NCI-H460 (cell line): Measurements from ENCODE around the gene SRCAP. TPM values are rescaled to one million over a fixed set of nuclear protein-coding genes. Genes with fewer than 3 reads are reported as not detected.
"Not testable (repeated sequence)": the region's sequence is repeated elsewhere in the genome, so short reads cannot be mapped to it uniquely, and the experiment has no call there.

Experiments
- DNase-seq: peaks from one replicate; pipeline ENCODE4 v3.0.0-alpha.2; 2016; ENCODE audit warnings: low read depth; ENCODE audit errors: extremely low read depth
- total RNA-seq: library from RNA; depleted of rRNA; stranded (reverse); fragments of >200 nt; shearing (Covaris generic); gene quantifications from 2 replicates; pipeline ENCODE4 v1.2.3, GENCODE V29; 2014

The SRCAP gene
- total RNA-seq, 1 experiment from 2014 or later = 5.5 TPM

GRCh38 chr16:30663038-30663437 lies 35.9 kb upstream of the SRCAP start:
- no peak for DNase-seq

GRCh38 chr16:30663820-30664219 lies 35.2 kb upstream of the SRCAP start:
- no peak for DNase-seq

GRCh38 chr16:30664616-30665109 lies 34.3 kb upstream of the SRCAP start:
- no peak for DNase-seq

GRCh38 chr16:30665155-30665829 lies 33.7 kb upstream of the SRCAP start:
- no peak for DNase-seq

GRCh38 chr16:30665830-30666190 lies 33.2 kb upstream of the SRCAP start:
- no peak for DNase-seq

- DNase-seq = no peak
These were observed 32.3 kb upstream of the SRCAP start for GRCh38 chr16:30666681-30667080.

GRCh38 chr16:30667361-30667905 lies 31.5 kb upstream of the SRCAP start:
- no peak for DNase-seq

- DNase-seq = no peak
These were observed 30.6 kb upstream of the SRCAP start for GRCh38 chr16:30668393-30668792.

GRCh38 chr16:30669026-30669902 lies 29.7 kb upstream of the SRCAP start:
- DNase-seq = no peak

- no peak for DNase-seq
These were observed 28.8 kb upstream of the SRCAP start for GRCh38 chr16:30669903-30670824.

GRCh38 chr16:30675143-30675542 lies 23.8 kb upstream of the SRCAP start:
- DNase-seq = no peak

GRCh38 chr16:30677931-30678585 lies 20.9 kb upstream of the SRCAP start:
- DNase-seq = no peak

- no peak for DNase-seq
These were observed 20.4 kb upstream of the SRCAP start for GRCh38 chr16:30678586-30678970.

GRCh38 chr16:30680326-30680725 lies 18.6 kb upstream of the SRCAP start:
- DNase-seq = no peak

- no peak for DNase-seq
These were observed 10.3 kb upstream of the SRCAP start for GRCh38 chr16:30688701-30689100.

GRCh38 chr16:30691907-30692306 lies 7.1 kb upstream of the SRCAP start:
- DNase-seq = no peak

GRCh38 chr16:30692396-30693064 lies 6.4 kb upstream of the SRCAP start:
- no peak for DNase-seq

- DNase-seq = no peak
These were observed 3.9 kb upstream of the SRCAP start for GRCh38 chr16:30694926-30695693.

- not testable (repeated sequence) for DNase-seq
These were observed 2.3 kb upstream of the SRCAP start for GRCh38 chr16:30696646-30697045.
